CD14-positive monocyte (primary cell): ENCODE measurements around the gene UNC5A. TPM values are rescaled to one million over a fixed set of nuclear protein-coding genes. Genes with fewer than 3 reads are reported as not detected.

Source experiments
- DNase-seq, 3 donors: peaks; one replicate each; pipeline ENCODE4 v3.0.0-alpha.2; 2011 to 2022
- H2AFZ ChIP-seq: 2 replicates; pipeline ENCODE4 v1.6.0; 2012; ENCODE audit warnings: mild to moderate bottlenecking, low read depth, low read length, inconsistent platforms; ENCODE audit not compliant: insufficient read depth, poor library complexity, severe bottlenecking
- H3K27ac ChIP-seq, 2 donors: 1 replicate in 1 of 2; 2 replicates in 1 of 2; pipeline ENCODE4 v1.5.1; 2012 to 2013; ENCODE audit warnings: low read length in 2 of 2, control low read depth in 1 of 2, inconsistent platforms in 1 of 2, low read depth in 1 of 2, mild to moderate bottlenecking in 1 of 2
- H3K27me3 ChIP-seq, 2 donors: one replicate each; pipeline versions ENCODE4 v1.6.0 to v1.6.1; 2011 to 2013; ENCODE audit warnings: low read length in 2 of 2; ENCODE audit not compliant: control insufficient read depth in 2 of 2, insufficient read depth in 2 of 2
- H3K36me3 ChIP-seq, 2 donors: replicated peaks in 1 of 2; 1 replicate in 1 of 2; 2 replicates in 1 of 2; pipeline versions ENCODE4 v1.5.1 to v1.6.1; 2012 to 2013; ENCODE audit warnings: low read length in 2 of 2, control low read depth in 1 of 2, inconsistent platforms in 1 of 2, mild to moderate bottlenecking in 1 of 2; ENCODE audit not compliant: insufficient read depth in 2 of 2, control insufficient read depth in 1 of 2
- H3K4me1 ChIP-seq, 2 donors: 1 replicate in 1 of 2; 2 replicates in 1 of 2; pipeline versions ENCODE4 v1.5.1 to v1.6.1; 2012 to 2013; ENCODE audit warnings: low read length in 2 of 2, control low read depth in 1 of 2, inconsistent platforms in 1 of 2, mild to moderate bottlenecking in 1 of 2, moderate library complexity in 1 of 2; ENCODE audit not compliant: insufficient read depth in 2 of 2, control insufficient read depth in 1 of 2
- H3K4me2 ChIP-seq: replicated peaks from 2 replicates; pipeline ENCODE3; 2012; ENCODE audit warnings: low read length, moderate library complexity, mild to moderate bottlenecking; ENCODE audit not compliant: poor library complexity, severe bottlenecking; ENCODE audit errors: extremely low read depth
- H3K4me3 ChIP-seq, 3 experiments: fragments of 200-600 bp in 1 of 3; sonication (generic) in 1 of 3; replicated peaks in 1 of 3; 1 replicate in 2 of 3; 2 replicates in 1 of 3; pipeline ENCODE4 v1.5.1; 2011 to 2013; ENCODE audit warnings: low read length in 3 of 3, mild to moderate bottlenecking in 3 of 3, control low read depth in 2 of 3, low read depth in 2 of 3, inconsistent platforms in 1 of 3, moderate library complexity in 1 of 3
- H3K79me2 ChIP-seq: 2 replicates; pipeline ENCODE4 v1.6.0; 2012; ENCODE audit warnings: mild to moderate bottlenecking, control low read depth, inconsistent platforms, low read length, moderate library complexity; ENCODE audit not compliant: insufficient read depth
- H3K9ac ChIP-seq: 2 replicates; pipeline ENCODE4 v1.6.0; 2017; ENCODE audit warnings: low read length, mild to moderate bottlenecking; ENCODE audit not compliant: insufficient read depth, poor library complexity, severe bottlenecking
- H3K9me3 ChIP-seq, 2 donors: replicated peaks in 1 of 2; 1 replicate in 1 of 2; 2 replicates in 1 of 2; pipeline versions ENCODE4 v1.5.1 to v1.6.1; 2012 to 2013; ENCODE audit warnings: low read length in 2 of 2, control low read depth in 1 of 2; ENCODE audit not compliant: control insufficient read depth in 1 of 2, insufficient read depth in 1 of 2
- H4K20me1 ChIP-seq: 2 replicates; pipeline ENCODE4 v1.6.0; 2012; ENCODE audit warnings: mild to moderate bottlenecking, low read length, control low read depth, moderate library complexity; ENCODE audit not compliant: insufficient read depth
- H3K27ac Mint-ChIP-seq, 7 donors: one replicate each; pipeline ENCODE4 v1.8.0; 2020; ENCODE audit warnings: mild to moderate bottlenecking in 7 of 7, mixed read lengths in 7 of 7, moderate library complexity in 6 of 7, inconsistent platforms in 2 of 7
- H3K27me3 Mint-ChIP-seq, 3 donors: one replicate each; pipeline ENCODE4 v1.8.0; 2021 to 2022; ENCODE audit warnings: low read depth in 3 of 3, mild to moderate bottlenecking in 3 of 3, mixed read lengths in 3 of 3, moderate library complexity in 3 of 3, inconsistent platforms in 1 of 3
- H3K36me3 Mint-ChIP-seq, 2 donors: one replicate each; pipeline ENCODE4 v1.8.0; 2020; ENCODE audit warnings: mixed read lengths in 2 of 2, inconsistent platforms in 1 of 2, mild to moderate bottlenecking in 1 of 2
- H3K4me1 Mint-ChIP-seq: one replicate; pipeline ENCODE4 v1.8.0; 2020; ENCODE audit warnings: mild to moderate bottlenecking, mixed read lengths
- H3K4me3 Mint-ChIP-seq, 2 donors: one replicate each; pipeline ENCODE4 v1.8.0; 2020; ENCODE audit warnings: mild to moderate bottlenecking in 2 of 2, mixed read lengths in 2 of 2, moderate library complexity in 1 of 2
- H3K9me3 Mint-ChIP-seq, 7 donors: one replicate each; pipeline ENCODE4 v1.8.0; 2020 to 2022; ENCODE audit warnings: mixed read lengths in 7 of 7, mild to moderate bottlenecking in 6 of 7, moderate library complexity in 6 of 7, inconsistent platforms in 2 of 7
- CTCF ChIP-seq: fragments of 200-600 bp; IDR thresholded peaks from one replicate; pipeline ENCODE4 v1.8.0; 2022; ENCODE audit warnings: antibody characterized with exemption, mild to moderate bottlenecking
- WGBS: methylation state at CpG from one replicate; pipeline ENCODE4 v1.1.5; 2013; ENCODE audit warnings: missing lambda C conversion rate; ENCODE audit not compliant: insufficient coverage; 5-methylcytosine and 5-hydroxymethylcytosine counted together
- intact Hi-C, 2 donors: fragments of 100-400 bp; cut with micrococcal nuclease; formaldehyde crosslinking; loops; one replicate each; pipeline versions ENCODE4 v1.15.0 to v1.15.1; 2023
- polyA plus RNA-seq, 3 donors: library from polyadenylated mRNA; depleted of rRNA in 1 of 3; unstranded in 2 of 3; stranded (reverse) in 1 of 3; fragments of 300-500 nt in 2 of 3; fragments of >200 nt in 1 of 3; fragmentation: Illumina TruSeq in 2 of 3; gene quantifications; 1 replicate in 2 of 3; 2 replicates in 1 of 3; pipeline ENCODE4 v1.2.3, GENCODE V29; 2012 to 2021

Gene UNC5A
- polyA plus RNA-seq, 3 donors, result 0.03 to 0.07 TPM; not detected in 1

GRCh38 chr5:176847148-176847547 is 36.8 kb downstream of the UNC5A start:
- Histone ChIP-seq H3K36me3 (no peaks in the 10 kb centered on the region), H3K27me3 (peaks cover 0 to 17% of the 10 kb centered on the region in 2 donors), H3K79me2 (no peaks in the 10 kb centered on the region), H3K9ac (no peak overlapping the region), H3K4me2 (no peak overlapping the region), H3K4me3 (no peak overlapping the region), H3K4me1 (no peaks in the 10 kb centered on the region), H4K20me1 (no peaks in the 10 kb centered on the region), H3K9me3 (no peaks in the 10 kb centered on the region), H2AFZ (no peak overlapping the region), H3K27ac (no peak overlapping the region)
- Mint-ChIP-seq H3K27me3 (peaks cover 21 to 40% (median 34%) of the 10 kb centered on the region in 3 donors), H3K27ac (no peak overlapping the region), H3K9me3 (no peaks in the 10 kb centered on the region), H3K36me3 (no peaks in the 10 kb centered on the region), H3K4me1 (peaks cover 3% of the 10 kb centered on the region), H3K4me3 (peak overlapping the region in 1 of 2 donors; percentile 30)
- no peak for DNase-seq
- 59% methylated on average over 5 of the region's 18 CpGs for WGBS
- no peak for TF ChIP-seq CTCF
- intact Hi-C loops, result no loop called here

- H3K4me2 ChIP-seq, result no peak overlapping the region
- no peaks in the 10 kb centered on the region for H3K79me2 ChIP-seq
- H3K27me3 Mint-ChIP-seq, result peaks cover 21 to 44% (median 35%) of the 10 kb centered on the region in 3 donors
- no peak overlapping the region for H3K27ac Mint-ChIP-seq
- WGBS, result 96% methylated on average over 4 of the region's 13 CpGs
- peaks cover 0 to 17% of the 10 kb centered on the region in 2 donors for H3K27me3 ChIP-seq
- no peaks in the 10 kb centered on the region for H4K20me1 ChIP-seq
- no peaks in the 10 kb centered on the region for H3K36me3 Mint-ChIP-seq
- no peak for TF ChIP-seq CTCF
- H2AFZ ChIP-seq, result no peak overlapping the region
- H3K9ac ChIP-seq, result no peak overlapping the region
- no peak for DNase-seq
- H3K4me3 ChIP-seq, result no peak overlapping the region
- no peaks in the 10 kb centered on the region for H3K9me3 Mint-ChIP-seq
- no peak overlapping the region for H3K4me3 Mint-ChIP-seq
- no peaks in the 10 kb centered on the region for H3K4me1 ChIP-seq
- no peaks in the 10 kb centered on the region for H3K9me3 ChIP-seq
- intact Hi-C loops, result no loop called here
- H3K36me3 ChIP-seq, result no peaks in the 10 kb centered on the region
- H3K27ac ChIP-seq, result no peak overlapping the region
- H3K4me1 Mint-ChIP-seq, result peaks cover 3% of the 10 kb centered on the region
These were observed 37.4 kb downstream of the UNC5A start for GRCh38 chr5:176847726-176848290.
